Stimulated activated CD4-positive, alpha-beta T cell treated with anti-CD3 and anti-CD28 coated beads, Interleukin-2, amount 100 ng/mL, for 48 hours (primary cell): ENCODE data around the gene AJM1.
"Not testable (repeated sequence)": the region's sequence is repeated elsewhere in the genome, so short reads cannot be mapped to it uniquely, and the experiment has no call there.

Experiments used
- DNase-seq, 2 donors: peaks; one replicate each; pipeline ENCODE4 v3.0.0-alpha.2; 2020

The AJM1 gene

GRCh38 chr9:136856541-136857141 is 14.4 kb downstream of the AJM1 start:
- DNase-seq, result no peak

GRCh38 chr9:136857166-136857565 is 14.9 kb downstream of the AJM1 start:
- DNase-seq, result no peak

- DNase-seq, result no peak
These were observed 15.5 kb downstream of the AJM1 start for GRCh38 chr9:136857581-136858412.

GRCh38 chr9:136858452-136858843 is 16.2 kb downstream of the AJM1 start:
- DNase-seq, result no peak

- no peak for DNase-seq
These were observed 16.8 kb downstream of the AJM1 start for GRCh38 chr9:136858844-136859757.

- DNase-seq, result no peak
These were observed 18.3 kb downstream of the AJM1 start for GRCh38 chr9:136860529-136860928.

GRCh38 chr9:136860933-136861873 is 18.9 kb downstream of the AJM1 start:
- DNase-seq, result no peak

GRCh38 chr9:136861874-136862457 is 19.7 kb downstream of the AJM1 start:
- no peak for DNase-seq

- no peak for DNase-seq
These were observed 20.8 kb downstream of the AJM1 start for GRCh38 chr9:136862849-136863622.

GRCh38 chr9:136863623-136864273 is 21.5 kb downstream of the AJM1 start:
- no peak for DNase-seq

- DNase-seq, result no peak
These were observed 22.9 kb downstream of the AJM1 start for GRCh38 chr9:136865041-136865767.

- no peak for DNase-seq
These were observed 23.5 kb downstream of the AJM1 start for GRCh38 chr9:136865768-136866103.

GRCh38 chr9:136866898-136867421 is 24.7 kb downstream of the AJM1 start:
- DNase-seq, result not testable (repeated sequence)

GRCh38 chr9:136867480-136867879 is 25.2 kb downstream of the AJM1 start:
- no peak for DNase-seq

- no peak for DNase-seq
These were observed 25.6 kb downstream of the AJM1 start for GRCh38 chr9:136867917-136868316.

GRCh38 chr9:136868644-136869043 is 26.4 kb downstream of the AJM1 start:
- no peak for DNase-seq

GRCh38 chr9:136869611-136870010 is 27.3 kb downstream of the AJM1 start:
- DNase-seq, result not testable (repeated sequence)

- no peak for DNase-seq
These were observed 32.9 kb downstream of the AJM1 start for GRCh38 chr9:136875155-136875554.

GRCh38 chr9:136876476-136876875 is 34.2 kb downstream of the AJM1 start:
- no peak for DNase-seq

GRCh38 chr9:136880651-136881050 is 38.4 kb downstream of the AJM1 start:
- no peak for DNase-seq
